Body of pancreas (tissue), 4 donors: ENCODE measurements around the gene IRAK3. TPM values are rescaled to one million over a fixed set of nuclear protein-coding genes. Genes with fewer than 3 reads are reported as not detected.

ENCODE experiments used
- ATAC-seq: fragments of 150-250 bp; one replicate; pipeline ENCODE4 v1.9.1; 2016
- DNase-seq, 4 donors: peaks; one replicate each; pipeline ENCODE4 v3.0.0-alpha.2; 2019
- H3K27ac ChIP-seq, 4 donors: fragments of 200-600 bp; sonication (generic); 1 replicate in 3 of 4; 2 replicates in 1 of 4; pipeline versions ENCODE4 v1.5.1 to v1.6.1; 2016 to 2019; ENCODE audit warnings: mild to moderate bottlenecking in 1 of 4, mixed read lengths in 1 of 4, moderate library complexity in 1 of 4
- H3K27me3 ChIP-seq, 2 donors: fragments of 200-600 bp; sonication (generic); one replicate each; pipeline ENCODE4 v1.6.0; 2016; ENCODE audit warnings: mild to moderate bottlenecking in 1 of 2
- H3K36me3 ChIP-seq, 2 donors: fragments of 200-600 bp; sonication (generic); replicated peaks in 1 of 2; 2 replicates each; pipeline ENCODE4 v1.5.1; 2016; ENCODE audit warnings: low read depth in 2 of 2; ENCODE audit not compliant: insufficient read depth in 1 of 2
- H3K4me1 ChIP-seq: fragments of 200-600 bp; sonication (generic); one replicate; pipeline ENCODE4 v1.6.0; 2016
- H3K4me3 ChIP-seq, 2 donors: fragments of 200-600 bp; sonication (generic); 1 replicate in 1 of 2; 2 replicates in 1 of 2; pipeline ENCODE4 v1.5.1; 2016 to 2019
- H3K9me3 ChIP-seq, 3 donors: fragments of 200-600 bp; sonication (generic); 1 replicate in 2 of 3; 2 replicates in 1 of 3; pipeline ENCODE4 v1.5.1; 2016
- CTCF ChIP-seq, 7 experiments: fragments of 450-650 bp in 4 of 7; fragments of 200-600 bp in 3 of 7; sonication (generic) in 3 of 7; IDR thresholded peaks; one replicate each; pipeline ENCODE4 v1.5.1; 2016 to 2019; ENCODE audit warnings: antibody characterized with exemption in 7 of 7
- POLR2A ChIP-seq, 3 donors: fragments of 450-650 bp; IDR thresholded peaks; one replicate each; pipeline ENCODE4 v1.6.1; 2016; ENCODE audit warnings: antibody characterized with exemption in 3 of 3, mild to moderate bottlenecking in 2 of 3
- WGBS, 2 donors: methylation state at CpG; one replicate each; pipeline ENCODE4 v1.1.5; 2017; 5-methylcytosine and 5-hydroxymethylcytosine counted together
- intact Hi-C: fragments of 100-400 bp; cut with DNase I; formaldehyde crosslinking; loops from one replicate; pipeline ENCODE4 v1.15.1; 2023
- total RNA-seq, 2 donors: library from RNA; depleted of rRNA; stranded (reverse); fragments of >200 nt; gene quantifications; one replicate each; pipeline ENCODE4 v1.1.0, GENCODE V29; 2016

The IRAK3 gene
- total RNA-seq, 2 donors from 2014 or later = 6.2 to 6.3 TPM

- DNase-seq (no peak), ATAC-seq (no peak)
- TF ChIP-seq CTCF (IDR thresholded peaks at IDR 0.05) (no peak), POLR2A (IDR thresholded peaks at IDR 0.05) (no peak)
- H3K4me1 ChIP-seq = peaks cover 9% of the 10 kb centered on the region
- H3K36me3 ChIP-seq = no peaks in the 10 kb centered on the region
- intact Hi-C loops = no loop called here
- H3K27ac ChIP-seq = no peak overlapping the region
- 43 to 64% methylated on average over 4 of the region's 4 CpGs for WGBS, 2 donors
- H3K27me3 ChIP-seq = no peaks in the 10 kb centered on the region
- no peak overlapping the region for H3K4me3 ChIP-seq
- no peaks in the 10 kb centered on the region for H3K9me3 ChIP-seq
These were observed 25.7 kb upstream of the IRAK3 start for GRCh38 chr12:66163289-66163688.

GRCh38 chr12:66164349-66164821 is 24.6 kb upstream of the IRAK3 start:
- DNase-seq (no peak), ATAC-seq (no peak)
- 87 to 95% methylated on average over 3 of the region's 3 CpGs for WGBS, 2 donors
- intact Hi-C loops = no loop called here
- H3K4me3 ChIP-seq = no peak overlapping the region
- no peaks in the 10 kb centered on the region for H3K36me3 ChIP-seq
- no peak overlapping the region for H3K27ac ChIP-seq
- H3K4me1 ChIP-seq = peaks cover 15% of the 10 kb centered on the region
- no peaks in the 10 kb centered on the region for H3K27me3 ChIP-seq
- TF ChIP-seq CTCF (IDR thresholded peaks at IDR 0.05) = no peak
- TF ChIP-seq POLR2A (IDR thresholded peaks at IDR 0.05) = no peak
- no peaks in the 10 kb centered on the region for H3K9me3 ChIP-seq

GRCh38 chr12:66165141-66165540 is 23.9 kb upstream of the IRAK3 start:
- intact Hi-C loops = no loop called here
- TF ChIP-seq CTCF (IDR thresholded peaks at IDR 0.05) (no peak), POLR2A (IDR thresholded peaks at IDR 0.05) (no peak)
- Histone ChIP-seq H3K4me3 (no peak overlapping the region), H3K27ac (no peak overlapping the region), H3K36me3 (no peaks in the 10 kb centered on the region), H3K27me3 (no peaks in the 10 kb centered on the region), H3K9me3 (no peaks in the 10 kb centered on the region), H3K4me1 (peaks cover 15% of the 10 kb centered on the region)
- ATAC-seq (no peak), DNase-seq (no peak)
- 96 to 100% methylated on average over 2 of the region's 2 CpGs for WGBS, 2 donors

GRCh38 chr12:66166561-66166960 is 22.5 kb upstream of the IRAK3 start:
- H3K4me3 ChIP-seq = no peak overlapping the region
- TF ChIP-seq CTCF (IDR thresholded peaks at IDR 0.05) (no peak), POLR2A (IDR thresholded peaks at IDR 0.05) (no peak)
- no peaks in the 10 kb centered on the region for H3K36me3 ChIP-seq
- WGBS, 2 donors = 76 to 91% methylated on average over 2 of the region's 2 CpGs
- intact Hi-C loops = no loop called here
- H3K27ac ChIP-seq = no peak overlapping the region
- no peak for DNase-seq
- no peak for ATAC-seq
- no peaks in the 10 kb centered on the region for H3K9me3 ChIP-seq
- peaks cover 15% of the 10 kb centered on the region for H3K4me1 ChIP-seq
- H3K27me3 ChIP-seq = no peaks in the 10 kb centered on the region

GRCh38 chr12:66168410-66168809 is 20.6 kb upstream of the IRAK3 start:
- Histone ChIP-seq H3K27me3 (no peaks in the 10 kb centered on the region), H3K4me1 (peaks cover 15% of the 10 kb centered on the region), H3K4me3 (no peak overlapping the region), H3K9me3 (no peaks in the 10 kb centered on the region), H3K27ac (peak overlapping the region in 3 of 4 donors; percentile 98 to 99 (median 98)), H3K36me3 (no peaks in the 10 kb centered on the region)
- DNase-seq (no peak), ATAC-seq (no peak)
- 74 to 78% methylated on average over 8 of the region's 8 CpGs for WGBS, 2 donors
- TF ChIP-seq POLR2A (IDR thresholded peaks at IDR 0.05) (no peak), CTCF (IDR thresholded peaks at IDR 0.05) (no peak)
- intact Hi-C loops = no loop called here
